ENCODE data around the gene MSI2.

DNA sequence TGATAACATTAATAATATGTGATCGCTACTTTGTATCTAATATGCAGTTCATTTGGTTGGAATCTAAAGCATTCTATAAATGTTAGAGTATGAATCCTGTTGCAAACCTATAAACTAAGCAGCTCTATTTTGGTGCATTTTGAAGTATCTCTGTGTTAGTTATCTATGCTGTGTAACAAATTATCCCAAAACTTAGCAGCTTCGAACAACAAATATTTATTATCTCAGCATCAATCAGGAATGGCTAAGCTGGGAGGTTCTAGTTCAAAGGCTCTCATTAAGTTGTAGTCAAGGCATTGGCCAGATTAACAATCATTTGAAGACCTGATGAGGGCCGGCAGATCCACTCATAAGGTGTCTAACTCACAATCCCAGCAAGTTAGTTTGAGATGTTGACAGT is 10.1 kb upstream of the MSI2 start:
- TF ChIP-seq EZH2 (IDR thresholded peaks at IDR 0.05; ENCODE audit: insufficient read depth, poor library complexity, severe bottlenecking) (no peak), EZH2phosphoT487 (IDR thresholded peaks at IDR 0.05; ENCODE audit: insufficient read depth, low read depth) (no peak)

Data from GM23248 (cell line).